ENCODE results near the gene CCDC9B.
A peak's percentile ranks its signal among the peaks of the same experiment; 100 is the strongest.

CCDC9B gene

GRCh38 chr15:40305281-40305680 lies 35.5 kb downstream of the CCDC9B start:
- DNase-seq: no peak

GRCh38 chr15:40303576-40303975 lies 37.2 kb downstream of the CCDC9B start:
- no peak for DNase-seq

- no peak for DNase-seq
These were observed 37.8 kb downstream of the CCDC9B start for GRCh38 chr15:40302981-40303380.

GRCh38 chr15:40302288-40302886 lies 38.4 kb downstream of the CCDC9B start:
- no peak for DNase-seq

- DNase-seq: no peak
These were observed 39.1 kb downstream of the CCDC9B start for GRCh38 chr15:40301467-40302179.

- DNase-seq: no peak
These were observed 40.0 kb downstream of the CCDC9B start for GRCh38 chr15:40300771-40301170.

- DNase-seq: no peak
These were observed 40.4 kb downstream of the CCDC9B start for GRCh38 chr15:40300367-40300766.

GRCh38 chr15:40298216-40298935 lies 42.4 kb downstream of the CCDC9B start:
- DNase-seq: no peak

GRCh38 chr15:40297356-40297755 lies 43.4 kb downstream of the CCDC9B start:
- DNase-seq: no peak

GRCh38 chr15:40296561-40297230 lies 44.0 kb downstream of the CCDC9B start:
- no peak for DNase-seq

- no peak for DNase-seq
These were observed 44.7 kb downstream of the CCDC9B start for GRCh38 chr15:40295877-40296560.

- no peak for DNase-seq
These were observed 45.4 kb downstream of the CCDC9B start for GRCh38 chr15:40295297-40295696.

- no peak for DNase-seq
These were observed 46.5 kb downstream of the CCDC9B start for GRCh38 chr15:40293905-40294895.

GRCh38 chr15:40293006-40293405 lies 47.7 kb downstream of the CCDC9B start:
- no peak for DNase-seq

- no peak for DNase-seq
These were observed 48.5 kb downstream of the CCDC9B start for GRCh38 chr15:40292246-40292645.

- DNase-seq: peak; percentile 52
These were observed 49.7 kb downstream of the CCDC9B start for GRCh38 chr15:40290918-40291574.

- DNase-seq: no peak
These were observed 50.2 kb downstream of the CCDC9B start for GRCh38 chr15:40290545-40290917.

- no peak for DNase-seq
These were observed 51.5 kb downstream of the CCDC9B start for GRCh38 chr15:40289140-40289775.

- no peak for DNase-seq
These were observed 52.8 kb downstream of the CCDC9B start for GRCh38 chr15:40287968-40288367.

GRCh38 chr15:40287505-40287904 lies 53.2 kb downstream of the CCDC9B start:
- DNase-seq: no peak

- no peak for DNase-seq
These were observed 53.9 kb downstream of the CCDC9B start for GRCh38 chr15:40286794-40287193.
